ENCODE data around the gene NOG.

NOG gene

DNA sequence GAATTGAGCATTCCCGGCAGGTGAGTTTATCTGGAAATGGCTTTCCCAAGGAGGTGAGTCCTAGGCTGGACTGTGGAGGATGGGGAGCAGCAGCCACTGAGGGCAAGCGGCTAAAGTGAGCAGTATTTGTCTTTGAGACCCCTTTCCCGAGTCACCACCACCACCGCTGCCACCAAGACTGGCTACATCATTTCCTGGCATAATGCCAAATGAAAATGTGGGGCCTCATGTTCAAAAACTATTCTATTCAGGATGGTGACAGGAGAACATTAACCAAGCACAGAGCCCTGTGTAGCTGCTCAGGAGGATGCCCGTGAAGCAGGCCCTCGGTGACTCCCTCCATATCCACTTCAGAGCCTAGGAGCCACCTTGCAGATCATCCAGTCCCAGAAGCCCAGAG, 46.0 kb downstream of the NOG start:
- DNase-seq, result no peak

DNA sequence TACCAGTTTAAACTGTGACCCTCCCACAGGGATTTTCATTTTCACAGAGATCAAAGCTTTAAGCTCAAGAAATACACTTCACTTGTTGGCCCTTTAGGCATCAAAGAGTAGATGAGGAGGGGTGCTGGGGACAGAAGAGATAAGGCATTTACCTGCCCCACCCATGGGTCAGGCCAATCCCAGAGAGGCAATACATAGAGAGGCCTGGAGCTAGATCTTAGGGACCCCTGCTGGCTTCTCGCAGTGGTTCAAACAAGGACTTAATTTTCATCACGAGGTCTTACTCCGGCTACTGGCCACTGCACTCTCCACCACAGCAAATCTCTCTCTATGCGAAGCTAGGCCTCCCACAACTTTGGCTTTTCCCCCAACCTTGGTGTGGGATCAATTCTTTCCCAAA, 46.6 kb downstream of the NOG start:
- DNase-seq, result no peak

DNA sequence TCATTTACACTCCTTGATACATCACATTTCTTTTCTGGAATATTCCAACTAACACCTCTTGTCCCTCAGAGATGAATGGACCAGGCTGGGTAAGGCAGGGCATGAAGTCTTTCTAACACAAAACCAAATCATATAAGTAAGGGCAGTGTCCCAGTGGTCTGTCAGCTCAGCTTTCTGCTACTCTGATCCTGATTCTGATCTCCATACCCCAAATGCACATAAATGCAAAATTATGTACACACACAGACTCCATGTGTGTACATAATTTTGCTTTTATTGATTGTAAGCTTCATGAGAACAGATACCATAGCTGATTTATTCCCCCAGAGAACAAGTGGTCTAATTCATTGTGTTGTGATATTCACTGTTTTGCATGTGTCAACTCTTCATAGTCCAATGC, 47.9 kb downstream of the NOG start:
- DNase-seq, result no peak

DNA sequence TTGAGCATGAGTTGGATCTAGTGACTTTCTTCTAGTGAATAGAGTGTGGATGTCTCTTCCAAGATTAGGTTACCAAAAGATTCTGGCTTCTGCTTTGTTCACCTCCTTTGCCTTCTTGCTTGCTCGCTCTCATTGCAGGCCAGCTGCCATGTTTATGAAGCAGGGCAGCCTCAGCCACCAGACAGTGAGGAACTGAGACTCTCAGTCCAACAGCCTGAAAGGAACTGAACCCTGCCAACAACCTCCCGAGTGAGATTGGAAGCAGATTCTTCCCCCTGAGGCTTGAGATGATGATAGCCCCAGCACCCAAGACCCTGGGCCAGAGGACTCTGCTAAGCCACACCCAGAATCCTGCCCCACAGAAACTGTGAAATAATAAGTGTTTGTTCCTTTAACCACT, 48.4 kb downstream of the NOG start:
- DNase-seq, result no peak

DNA sequence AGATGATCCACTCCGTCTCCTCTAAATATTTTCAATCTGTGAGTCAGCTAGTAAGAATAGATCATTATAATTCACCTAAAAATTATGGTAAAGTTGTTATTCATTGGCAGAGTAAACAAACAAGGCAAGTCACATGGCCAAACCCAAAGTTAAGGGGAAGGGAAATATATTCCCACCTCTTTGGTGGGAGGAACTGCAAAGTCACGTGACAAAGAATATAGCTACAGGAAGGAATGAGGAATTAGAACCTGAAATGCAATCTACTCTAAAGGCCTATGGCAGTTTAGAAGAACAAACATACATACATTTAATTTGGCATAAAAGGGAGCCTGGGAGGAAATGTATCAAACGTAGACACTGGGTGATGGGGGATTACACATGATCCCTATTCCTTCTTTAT, 48.9 kb downstream of the NOG start:
- DNase-seq, result no peak

All from DMS79 (cell line).